HepG2 (cell line): ENCODE data around the gene SUPT6H. TPM values are rescaled to one million over a fixed set of nuclear protein-coding genes. Genes with fewer than 3 reads are reported as not detected.
A peak's percentile ranks its signal among the peaks of the same experiment; 100 is the strongest.

Experiments
- ATAC-seq: fragments of 200-7000 bp; cut with Tn5 transposase; 3 replicates; pipeline ENCODE4 v1.9.1; 2020; ENCODE audit warnings: mild to moderate bottlenecking, moderate library complexity
- BruUV-seq: library from RNA; stranded (reverse); fragments of 400-500 nt; replicated peaks from 2 replicates; lab custom pipeline; 2021; lab: Mats Ljungman, UMichigan
- CTCF ChIA-PET: fragments of 300-600 bp; formaldehyde crosslinking; extraction: SDS; loops from one replicate; lab custom pipeline; 2021; ENCODE audit warnings: low total read pairs, inconsistent platforms, low intra/inter-chr PET ratio; lab: Yijun Ruan, JAX
- POLR2A ChIA-PET: fragments of 350-600 bp; sonication (Branson Sonifier 250); formaldehyde crosslinking; loops from one replicate; lab custom pipeline; 2020; ENCODE audit warnings: antibody characterized with exemption, inconsistent platforms; lab: Yijun Ruan, JAX
- DNase-seq: peaks from one replicate; pipeline ENCODE4 v3.0.0-alpha.2; 2015; ENCODE audit warnings: low spot score
- FAIRE-seq: peaks from 3 replicates; lab custom pipeline; 2011; peaks lifted over from hg19 to GRCh38; lab: Jason Lieb, UNC
- H2AFZ ChIP-seq: one replicate; pipeline ENCODE4 v1.6.1; 2011; ENCODE audit warnings: low read length, inconsistent platforms
- H3K27ac ChIP-seq: fragments of 300-600 bp; 3 replicates; pipeline ENCODE4 v1.8.0; 2011; ENCODE audit warnings: mixed run types, mild to moderate bottlenecking, mixed read lengths, low read length, inconsistent platforms; ENCODE audit not compliant: insufficient read depth; ENCODE audit errors: extremely low read length
- H3K27me3 ChIP-seq, 2 experiments: fragments of 200-600 bp in 1 of 2; 2 replicates in 1 of 2; 3 replicates in 1 of 2; pipeline versions ENCODE4 v1.6.0 to v1.8.0; 2011; ENCODE audit warnings: low read length in 2 of 2, mild to moderate bottlenecking in 2 of 2, moderate library complexity in 2 of 2, inconsistent platforms in 1 of 2; ENCODE audit not compliant: insufficient read depth in 2 of 2, control insufficient read depth in 1 of 2
- H3K36me3 ChIP-seq, 2 experiments: fragments of 200-600 bp in 1 of 2; replicated peaks in 1 of 2; 2 replicates in 1 of 2; 3 replicates in 1 of 2; pipeline versions ENCODE4 v1.5.1 to v1.8.0; 2011; ENCODE audit warnings: low read length in 2 of 2, inconsistent platforms in 1 of 2; ENCODE audit not compliant: insufficient read depth in 2 of 2, control insufficient read depth in 1 of 2
- H3K4me1 ChIP-seq: 2 replicates; pipeline ENCODE4 v1.5.1; 2012; ENCODE audit warnings: low read length, inconsistent platforms; ENCODE audit not compliant: insufficient read depth
- H3K4me2 ChIP-seq: 2 replicates; pipeline ENCODE4 v1.6.0; 2011; ENCODE audit warnings: low read depth, low read length, inconsistent platforms
- H3K4me3 ChIP-seq, 3 experiments: fragments of 200-600 bp in 1 of 3; sonication (generic), shearing (Covaris generic) in 1 of 3; replicated peaks in 1 of 3; 2 replicates each; pipeline ENCODE4 v1.5.1; 2011 to 2016; ENCODE audit warnings: low read length in 3 of 3, inconsistent platforms in 2 of 3, low read depth in 2 of 3, mild to moderate bottlenecking in 2 of 3, control low read depth in 1 of 3, mixed read lengths in 1 of 3; ENCODE audit not compliant: insufficient read depth in 1 of 3
- H3K79me2 ChIP-seq: one replicate; pipeline ENCODE4 v1.6.1; 2011; ENCODE audit warnings: low read length, inconsistent platforms; ENCODE audit not compliant: insufficient read depth
- H3K9ac ChIP-seq: 2 replicates; pipeline ENCODE4 v1.6.0; 2011; ENCODE audit warnings: mild to moderate bottlenecking, low read depth, low read length, inconsistent platforms; ENCODE audit not compliant: insufficient read depth
- H3K9me3 ChIP-seq: 2 replicates; pipeline ENCODE4 v1.5.1; 2012; ENCODE audit warnings: mild to moderate bottlenecking, low read length
- H4K20me1 ChIP-seq: 2 replicates; pipeline ENCODE4 v1.6.0; 2011; ENCODE audit warnings: inconsistent platforms, mild to moderate bottlenecking, low read length, moderate library complexity; ENCODE audit not compliant: insufficient read depth
- ARHGAP35 ChIP-seq: sonication (generic); formaldehyde crosslinking; IDR thresholded peaks from 2 replicates; pipeline ENCODE4 v1.9.0; 2022; ENCODE audit warnings: mild to moderate bottlenecking, inconsistent platforms, moderate library complexity, missing genetic modification reagents, borderline replicate concordance
- DNMT3B ChIP-seq: conservative IDR thresholded peaks from 2 replicates; pipeline ENCODE4 v1.6.1; 2016; ENCODE audit warnings: missing biosample characterization, control low read depth
- FOXC1 ChIP-seq: sonication (generic); formaldehyde crosslinking; IDR thresholded peaks from 2 replicates; pipeline ENCODE4 v1.8.0; 2022; ENCODE audit warnings: mild to moderate bottlenecking, missing genetic modification reagents, borderline replicate concordance
- HNRNPUL1 ChIP-seq: fragments of 200-400 bp; formaldehyde crosslinking; IDR thresholded peaks from 2 replicates; pipeline ENCODE4 v1.6.1; 2017; ENCODE audit warnings: low read depth, mild to moderate bottlenecking, low read length, moderate library complexity
- LBX2 ChIP-seq: sonication (generic); formaldehyde crosslinking; IDR thresholded peaks from 2 replicates; pipeline ENCODE4 v1.5.0; 2020; ENCODE audit warnings: missing genetic modification reagents, mild to moderate bottlenecking, borderline replicate concordance
- MATR3 ChIP-seq: sonication (generic); formaldehyde crosslinking; IDR thresholded peaks from 2 replicates; pipeline ENCODE4 v1.4.0; 2020; ENCODE audit warnings: missing genetic modification reagents
- SAP130 ChIP-seq: IDR thresholded peaks from 2 replicates; pipeline ENCODE4 v1.6.1; 2016; ENCODE audit warnings: low read depth
- SIN3A ChIP-seq: IDR thresholded peaks from 2 replicates; pipeline ENCODE4 v1.6.1; 2011; ENCODE audit warnings: low read depth, mild to moderate bottlenecking, control low read depth, low read length, borderline replicate concordance
- ZNF225 ChIP-seq: sonication (generic); formaldehyde crosslinking; IDR thresholded peaks from 2 replicates; pipeline ENCODE4 v1.4.0; 2020; ENCODE audit warnings: mild to moderate bottlenecking, missing genetic modification reagents
- ZNF256 ChIP-seq: sonication (generic); formaldehyde crosslinking; conservative IDR thresholded peaks from 2 replicates; pipeline ENCODE4 v1.4.0; 2020; ENCODE audit warnings: missing genetic modification reagents
- ZNF33A ChIP-seq: sonication (generic); formaldehyde crosslinking; IDR thresholded peaks from 2 replicates; pipeline ENCODE4 v1.5.1; 2020; ENCODE audit warnings: missing genetic modification reagents, mild to moderate bottlenecking, moderate library complexity, borderline replicate concordance
- ZNF570 ChIP-seq: sonication (generic); formaldehyde crosslinking; IDR thresholded peaks from 2 replicates; pipeline ENCODE4 v1.4.0; 2020; ENCODE audit warnings: mild to moderate bottlenecking, missing genetic modification reagents, borderline replicate concordance
- ZSCAN21 ChIP-seq: sonication (generic); formaldehyde crosslinking; IDR thresholded peaks from 2 replicates; pipeline ENCODE4 v1.8.0; 2022; ENCODE audit warnings: mild to moderate bottlenecking, missing genetic modification reagents, moderate library complexity, borderline replicate concordance
- WGBS: methylation state at CpG from one replicate; pipeline ENCODE4 v1.1.6; 2017; ENCODE audit warnings: low lambda C conversion rate; 5-methylcytosine and 5-hydroxymethylcytosine counted together
- in situ Hi-C: cut with HindIII; loops from 2 replicates; pipeline ENCODE4 v1.10.0; 2017; ENCODE audit warnings: low pct_unique_long_range_greater_than_20kb; ENCODE audit not compliant: extremely low pct_ligation_motif_present
- intact Hi-C: fragments of 100-400 bp; cut with micrococcal nuclease; formaldehyde crosslinking; loops from one replicate; pipeline ENCODE4 v1.10.0; 2022; ENCODE audit not compliant: unreplicated experiment
- polyA plus RNA-seq, 8 experiments: library from polyadenylated mRNA; depleted of rRNA in 3 of 8; stranded (reverse) in 7 of 8; unstranded in 1 of 8; fragments of >200 nt; fragmentation: Illumina TruSeq in 4 of 8; extraction: Trizol in 4 of 8; gene quantifications; 2 replicates each; pipeline versions ENCODE4 v1.2.1 to v1.2.3, GENCODE V29; 2011 to 2016; ENCODE audit warnings: low read depth in 4 of 8, missing spikeins in 1 of 8, mixed read lengths in 1 of 8; ENCODE audit not compliant: insufficient read depth in 1 of 8
- total RNA-seq, 5 experiments: library from RNA; depleted of rRNA; stranded (reverse); fragments of >200 nt; fragmentation: Illumina TruSeq; extraction: Trizol; gene quantifications; 2 replicates each; pipeline ENCODE4 v1.2.3, GENCODE V29; 2016; ENCODE audit warnings: low read depth in 1 of 5
- TF ChIP-seq, protein P1 (sequence below): sonication (generic); formaldehyde crosslinking; IDR thresholded peaks from 2 replicates; pipeline ENCODE4 v1.4.0; 2020; ENCODE audit warnings: mild to moderate bottlenecking, missing genetic modification reagents
- TF ChIP-seq, protein P2 (sequence below): sonication (generic); formaldehyde crosslinking; IDR thresholded peaks from 2 replicates; pipeline ENCODE4 v1.5.0; 2020; ENCODE audit warnings: mild to moderate bottlenecking, missing genetic modification reagents, moderate library complexity
- TF ChIP-seq, protein P3 (sequence below): sonication (generic); formaldehyde crosslinking; IDR thresholded peaks from 2 replicates; pipeline ENCODE4 v1.5.1; 2020; ENCODE audit warnings: missing genetic modification reagents, mild to moderate bottlenecking, borderline replicate concordance

SUPT6H gene
- total and polyA plus RNA-seq, 2 of the 13 experiments (the other 11 are each of a cell fraction or from before 2014, with no cell fraction given) = 32.7 to 39.9 TPM

GRCh38 chr17:28643983-28644786 is 17.8 kb upstream of the SUPT6H start:
- H3K4me3 ChIP-seq = peak overlapping the region; percentile 84 to 95 (median 92)
- DNase-seq (peak; percentile 51), FAIRE-seq (peak; percentile 95), ATAC-seq (peak; percentile 25)
- H2AFZ ChIP-seq = no peak overlapping the region
- H3K9me3 ChIP-seq = no peaks in the 10 kb centered on the region
- H3K27me3 ChIP-seq = no peaks in the 10 kb centered on the region; a peak in 1 of 5 replicates
- H3K4me2 ChIP-seq = peak overlapping the region; percentile 99
- H3K9ac ChIP-seq = peak overlapping the region; percentile 81
- H3K36me3 ChIP-seq = peaks cover 11 to 41% of the 10 kb centered on the region in 2 experiments
- ChIA-PET POLR2A (interaction anchor here (0.6 to 6.9 kb wide), 21 partner anchors 10 to 308 kb away, joined by 3 to 69 read pairs (median 5); partner anchors contain the start of genes ALDOC, NEK8, PHF12 and PIGS), CTCF (interaction anchor here (0.9 to 1.0 kb wide), 2 partner anchors 106 kb away, joined by 3 read pairs; no protein-coding TSS in a partner anchor)
- 1% methylated on average over 16 of the region's 18 CpGs for WGBS
- no peaks in the 10 kb centered on the region for H4K20me1 ChIP-seq
- peaks cover 54% of the 10 kb centered on the region for H3K4me1 ChIP-seq
- in situ Hi-C loops = loop anchor here (25.0 kb wide), 1 partner anchor 243 kb away; the partner anchor contains the start of gene FLOT2
- TSS peak; percentile 38 for BruUV-seq
- H3K79me2 ChIP-seq = peaks cover 21% of the 10 kb centered on the region
- H3K27ac ChIP-seq = peak overlapping the region; percentile 50
- intact Hi-C loops = loop anchor here (1.0 kb wide), 1 partner anchor 20 kb away; no protein-coding TSS in a partner anchor
- TF ChIP-seq LBX2 (CRISPR knock-in tag) = no peak
- TF ChIP-seq MATR3 = no peak
- no peak for TF ChIP-seq ARHGAP35
- TF ChIP-seq ZNF225 (CRISPR knock-in tag) = 0 out of 2 replicates have a peak, but pooled peaks have one; percentile 20
- TF ChIP-seq DNMT3B (CRISPR knock-in tag) = no peak
- TF ChIP-seq, protein P1, sequence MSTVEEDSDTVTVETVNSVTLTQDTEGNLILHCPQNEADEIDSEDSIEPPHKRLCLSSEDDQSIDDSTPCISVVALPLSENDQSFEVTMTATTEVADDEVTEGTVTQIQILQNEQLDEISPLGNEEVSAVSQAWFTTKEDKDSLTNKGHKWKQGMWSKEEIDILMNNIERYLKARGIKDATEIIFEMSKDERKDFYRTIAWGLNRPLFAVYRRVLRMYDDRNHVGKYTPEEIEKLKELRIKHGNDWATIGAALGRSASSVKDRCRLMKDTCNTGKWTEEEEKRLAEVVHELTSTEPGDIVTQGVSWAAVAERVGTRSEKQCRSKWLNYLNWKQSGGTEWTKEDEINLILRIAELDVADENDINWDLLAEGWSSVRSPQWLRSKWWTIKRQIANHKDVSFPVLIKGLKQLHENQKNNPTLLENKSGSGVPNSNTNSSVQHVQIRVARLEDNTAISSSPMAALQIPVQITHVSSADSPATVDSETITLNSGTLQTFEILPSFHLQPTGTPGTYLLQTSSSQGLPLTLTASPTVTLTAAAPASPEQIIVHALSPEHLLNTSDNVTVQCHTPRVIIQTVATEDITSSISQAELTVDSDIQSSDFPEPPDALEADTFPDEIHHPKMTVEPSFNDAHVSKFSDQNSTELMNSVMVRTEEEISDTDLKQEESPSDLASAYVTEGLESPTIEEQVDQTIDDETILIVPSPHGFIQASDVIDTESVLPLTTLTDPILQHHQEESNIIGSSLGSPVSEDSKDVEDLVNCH (CRISPR knock-in tag) = no peak
- TF ChIP-seq, protein P2, sequence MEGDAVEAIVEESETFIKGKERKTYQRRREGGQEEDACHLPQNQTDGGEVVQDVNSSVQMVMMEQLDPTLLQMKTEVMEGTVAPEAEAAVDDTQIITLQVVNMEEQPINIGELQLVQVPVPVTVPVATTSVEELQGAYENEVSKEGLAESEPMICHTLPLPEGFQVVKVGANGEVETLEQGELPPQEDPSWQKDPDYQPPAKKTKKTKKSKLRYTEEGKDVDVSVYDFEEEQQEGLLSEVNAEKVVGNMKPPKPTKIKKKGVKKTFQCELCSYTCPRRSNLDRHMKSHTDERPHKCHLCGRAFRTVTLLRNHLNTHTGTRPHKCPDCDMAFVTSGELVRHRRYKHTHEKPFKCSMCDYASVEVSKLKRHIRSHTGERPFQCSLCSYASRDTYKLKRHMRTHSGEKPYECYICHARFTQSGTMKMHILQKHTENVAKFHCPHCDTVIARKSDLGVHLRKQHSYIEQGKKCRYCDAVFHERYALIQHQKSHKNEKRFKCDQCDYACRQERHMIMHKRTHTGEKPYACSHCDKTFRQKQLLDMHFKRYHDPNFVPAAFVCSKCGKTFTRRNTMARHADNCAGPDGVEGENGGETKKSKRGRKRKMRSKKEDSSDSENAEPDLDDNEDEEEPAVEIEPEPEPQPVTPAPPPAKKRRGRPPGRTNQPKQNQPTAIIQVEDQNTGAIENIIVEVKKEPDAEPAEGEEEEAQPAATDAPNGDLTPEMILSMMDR (CRISPR knock-in tag) = peak; percentile 56
- TF ChIP-seq ZNF33A (CRISPR knock-in tag) = no peak
- TF ChIP-seq ZNF256 = no peak
- TF ChIP-seq, protein P3, sequence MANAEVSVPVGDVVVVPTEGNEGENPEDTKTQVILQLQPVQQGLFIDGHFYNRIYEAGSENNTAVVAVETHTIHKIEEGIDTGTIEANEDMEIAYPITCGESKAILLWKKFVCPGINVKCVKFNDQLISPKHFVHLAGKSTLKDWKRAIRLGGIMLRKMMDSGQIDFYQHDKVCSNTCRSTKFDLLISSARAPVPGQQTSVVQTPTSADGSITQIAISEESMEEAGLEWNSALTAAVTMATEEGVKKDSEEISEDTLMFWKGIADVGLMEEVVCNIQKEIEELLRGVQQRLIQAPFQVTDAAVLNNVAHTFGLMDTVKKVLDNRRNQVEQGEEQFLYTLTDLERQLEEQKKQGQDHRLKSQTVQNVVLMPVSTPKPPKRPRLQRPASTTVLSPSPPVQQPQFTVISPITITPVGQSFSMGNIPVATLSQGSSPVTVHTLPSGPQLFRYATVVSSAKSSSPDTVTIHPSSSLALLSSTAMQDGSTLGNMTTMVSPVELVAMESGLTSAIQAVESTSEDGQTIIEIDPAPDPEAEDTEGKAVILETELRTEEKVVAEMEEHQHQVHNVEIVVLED (CRISPR knock-in tag) = no peak
- TF ChIP-seq FOXC1 (CRISPR knock-in tag) = 0 out of 2 replicates have a peak, but pooled peaks have one; percentile 25
- peak; percentile 50; the same call in 1 of the 2 replicates for TF ChIP-seq SAP130
- TF ChIP-seq SIN3A = peak; percentile 2; the same call in 1 of the 2 replicates
- TF ChIP-seq HNRNPUL1 = no peak
- TF ChIP-seq ZSCAN21 (CRISPR knock-in tag) = no peak
- no peak for TF ChIP-seq ZNF570 (CRISPR knock-in tag)
